ENCODE data around the gene DAB2IP.

DNA sequence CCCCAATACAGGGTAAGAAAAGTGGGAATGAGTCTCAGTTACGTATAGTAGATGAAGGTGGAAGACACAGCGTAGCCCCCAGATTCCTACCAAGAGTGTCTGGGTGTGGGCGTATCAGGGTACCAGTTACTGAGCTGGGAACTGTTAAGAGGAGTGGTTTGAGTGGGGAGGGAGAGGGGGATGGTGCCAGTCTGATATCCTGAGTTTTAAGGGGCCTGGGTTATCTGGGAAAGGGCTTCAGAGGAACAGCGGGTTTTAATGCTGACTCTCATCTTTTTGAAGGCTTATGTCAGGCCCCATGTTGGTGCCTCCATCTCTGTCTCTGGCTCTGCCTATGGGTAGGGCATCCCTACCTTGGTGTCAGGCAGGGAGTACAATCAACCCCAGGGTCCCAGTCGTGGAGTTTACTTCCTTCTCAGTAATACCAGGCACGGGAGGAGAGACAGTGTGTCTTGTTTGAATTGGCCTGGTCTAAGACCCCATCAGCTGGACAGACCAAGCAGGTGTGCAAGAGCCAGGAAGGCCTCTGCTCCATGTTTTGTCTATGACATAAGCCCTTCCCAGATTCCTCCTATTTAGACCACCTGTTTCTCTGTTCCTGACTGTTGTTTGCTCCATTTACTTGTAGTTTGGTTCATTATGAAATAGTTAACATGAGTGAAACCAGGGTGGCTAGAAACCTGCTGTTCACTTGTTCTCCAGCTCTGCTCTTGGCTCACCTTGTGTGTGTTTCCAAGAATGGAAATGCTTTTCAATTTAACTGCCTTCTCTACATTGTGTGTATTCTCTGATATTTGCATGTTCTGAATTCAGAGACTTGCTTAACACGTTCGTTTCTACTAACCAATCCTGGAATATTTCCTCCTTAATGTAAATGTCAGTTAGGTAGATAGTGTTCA, 125.6 kb downstream of the DAB2IP start:
- TF ChIP-seq, protein P1, sequence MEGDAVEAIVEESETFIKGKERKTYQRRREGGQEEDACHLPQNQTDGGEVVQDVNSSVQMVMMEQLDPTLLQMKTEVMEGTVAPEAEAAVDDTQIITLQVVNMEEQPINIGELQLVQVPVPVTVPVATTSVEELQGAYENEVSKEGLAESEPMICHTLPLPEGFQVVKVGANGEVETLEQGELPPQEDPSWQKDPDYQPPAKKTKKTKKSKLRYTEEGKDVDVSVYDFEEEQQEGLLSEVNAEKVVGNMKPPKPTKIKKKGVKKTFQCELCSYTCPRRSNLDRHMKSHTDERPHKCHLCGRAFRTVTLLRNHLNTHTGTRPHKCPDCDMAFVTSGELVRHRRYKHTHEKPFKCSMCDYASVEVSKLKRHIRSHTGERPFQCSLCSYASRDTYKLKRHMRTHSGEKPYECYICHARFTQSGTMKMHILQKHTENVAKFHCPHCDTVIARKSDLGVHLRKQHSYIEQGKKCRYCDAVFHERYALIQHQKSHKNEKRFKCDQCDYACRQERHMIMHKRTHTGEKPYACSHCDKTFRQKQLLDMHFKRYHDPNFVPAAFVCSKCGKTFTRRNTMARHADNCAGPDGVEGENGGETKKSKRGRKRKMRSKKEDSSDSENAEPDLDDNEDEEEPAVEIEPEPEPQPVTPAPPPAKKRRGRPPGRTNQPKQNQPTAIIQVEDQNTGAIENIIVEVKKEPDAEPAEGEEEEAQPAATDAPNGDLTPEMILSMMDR (IDR thresholded peaks at IDR 0.05) = no peak
- TF ChIP-seq EZH2phosphoT487 (IDR thresholded peaks at IDR 0.05) = no peak
- TF ChIP-seq EZH2 (IDR thresholded peaks at IDR 0.05) = no peak

All from neural progenitor cell (in vitro differentiated cells).